22Rv1 (cell line): ENCODE data around the gene ABCA1.

Source experiments
- H3K27ac ChIP-seq: fragments of 450-650 bp; 2 replicates; pipeline ENCODE4 v1.5.1; 2017
- CTCF ChIP-seq: fragments of 450-650 bp; IDR thresholded peaks from 2 replicates; pipeline ENCODE4 v1.5.1; 2017; ENCODE audit warnings: mild to moderate bottlenecking
- ZFX ChIP-seq: fragments of 450-650 bp; IDR thresholded peaks from 2 replicates; pipeline ENCODE4 v1.6.1; 2017; ENCODE audit warnings: antibody characterized with exemption, borderline replicate concordance

The ABCA1 gene

GRCh38 chr9:104911032-104911607 is 16.8 kb downstream of the ABCA1 start:
- H3K27ac ChIP-seq = no peak overlapping the region
- TF ChIP-seq ZFX (no peak), CTCF (no peak)

DNA sequence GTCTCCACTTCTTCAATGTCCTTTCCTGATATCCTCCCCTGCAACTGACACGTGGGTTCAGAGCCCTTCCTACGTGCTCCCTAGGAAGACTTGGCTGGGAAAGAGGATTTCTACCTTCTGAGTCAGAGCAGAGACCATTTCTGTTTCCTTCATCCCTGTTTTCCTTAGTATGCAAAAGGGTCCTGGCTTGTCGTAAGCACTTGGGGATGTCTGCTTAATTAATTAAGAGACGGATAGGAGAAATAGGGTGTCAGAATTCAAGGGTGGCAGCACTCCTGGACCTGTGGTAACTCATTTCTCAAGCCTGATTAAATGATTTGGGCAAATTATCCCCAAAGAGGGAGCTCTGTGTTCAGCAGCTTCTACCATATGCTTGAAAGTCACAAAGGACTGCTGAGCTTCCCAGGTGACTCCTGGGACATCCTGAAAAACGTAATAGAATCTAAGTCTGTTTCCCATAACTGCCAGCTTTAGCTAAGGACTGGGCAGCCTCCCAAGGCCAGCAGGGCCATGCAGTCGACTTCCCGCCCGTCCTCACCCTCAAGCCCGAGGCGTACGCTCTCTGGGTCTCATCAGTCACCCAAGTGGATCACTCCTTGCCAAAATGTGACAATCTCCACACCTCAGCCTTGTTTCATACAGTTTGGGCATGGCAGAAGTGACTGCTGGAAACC is 20.5 kb downstream of the ABCA1 start:
- no peak for TF ChIP-seq CTCF
- no peak for TF ChIP-seq ZFX
- no peak overlapping the region for H3K27ac ChIP-seq

GRCh38 chr9:104906441-104907277 is 21.3 kb downstream of the ABCA1 start:
- H3K27ac ChIP-seq = no peak overlapping the region
- TF ChIP-seq ZFX (no peak), CTCF (no peak)

DNA sequence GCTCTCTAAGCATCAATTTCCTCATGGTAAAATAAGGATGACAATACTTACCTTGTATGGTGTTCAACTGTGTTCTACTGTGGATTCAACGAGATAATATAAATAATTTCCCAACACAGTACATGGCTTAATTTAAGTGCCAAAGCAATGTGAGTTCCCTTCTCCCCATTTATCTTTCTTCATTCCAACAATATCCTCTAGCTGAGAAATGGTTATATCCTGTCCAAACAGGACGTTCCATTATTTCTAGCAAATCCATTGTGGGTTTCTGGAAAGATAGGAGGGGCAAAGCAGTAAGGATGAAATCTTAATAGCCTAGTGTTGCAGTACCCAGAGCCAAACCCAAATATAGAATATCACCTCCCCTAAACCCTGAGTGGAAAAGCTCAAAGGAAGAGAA is 22.0 kb downstream of the ABCA1 start:
- TF ChIP-seq ZFX (no peak), CTCF (no peak)
- H3K27ac ChIP-seq = no peak overlapping the region

DNA sequence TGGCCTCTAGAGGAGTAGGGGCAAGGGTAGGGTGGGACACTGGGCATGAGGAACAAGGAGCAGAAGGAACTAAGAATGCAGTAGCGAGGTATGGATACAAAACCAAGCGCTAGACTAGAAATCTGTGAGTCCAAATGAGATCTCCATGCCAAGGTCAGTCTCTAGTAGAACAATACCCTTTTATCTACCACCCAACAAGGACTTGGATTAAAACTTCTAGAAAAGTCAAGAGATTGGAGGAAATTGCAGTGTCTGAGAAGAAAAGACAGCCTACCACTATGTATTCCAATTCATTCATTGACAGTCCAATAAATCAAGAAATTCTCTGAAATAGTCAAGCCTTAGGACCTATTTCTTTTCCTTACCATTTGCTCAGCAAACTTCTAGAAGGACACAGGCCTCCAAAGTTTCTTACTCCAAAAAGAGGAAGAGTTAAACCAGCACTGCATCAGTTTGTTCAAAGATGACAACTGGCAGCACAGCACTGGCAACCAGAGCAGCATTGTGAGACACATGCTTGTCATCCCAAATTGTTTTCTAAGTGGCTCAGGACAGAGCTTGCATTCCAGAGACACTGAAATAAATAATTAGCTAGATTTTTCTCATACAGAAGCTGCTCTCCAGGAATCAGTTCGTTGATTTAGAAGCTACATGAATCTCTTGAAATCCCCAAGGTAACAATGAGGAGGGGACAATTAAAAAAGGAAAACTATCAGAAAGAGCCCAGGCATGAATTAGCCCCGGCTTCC is 22.6 kb downstream of the ABCA1 start:
- TF ChIP-seq ZFX (no peak), CTCF (no peak)
- H3K27ac ChIP-seq = no peak overlapping the region

- no peak for TF ChIP-seq CTCF
- TF ChIP-seq ZFX = no peak
- no peak overlapping the region for H3K27ac ChIP-seq
Observed at GRCh38 chr9:104903609-104904008, 24.3 kb downstream of the ABCA1 start.
